AG04450 (cell line): ENCODE data around the gene ESR2. TPM values are rescaled to one million over a fixed set of nuclear protein-coding genes. Genes with fewer than 3 reads are reported as not detected.

ENCODE experiments used
- CTCF ChIA-PET: fragments of 300-600, 350-600 bp; formaldehyde crosslinking; extraction: SDS; loops from one replicate; lab custom pipeline; 2022; ENCODE audit warnings: antibody characterized with exemption, inconsistent platforms; lab: Charles Lee
- POLR2A ChIA-PET: fragments of 350-600 bp; formaldehyde crosslinking; extraction: SDS; loops from one replicate; lab custom pipeline; 2021; ENCODE audit warnings: antibody characterized with exemption, inconsistent platforms; lab: Yijun Ruan, JAX
- DNase-seq: peaks from one replicate; pipeline ENCODE4 v3.0.0-alpha.2; 2011; ENCODE audit warnings: low read depth, low spot score
- H3K27ac ChIP-seq: one replicate; pipeline ENCODE4 v1.5.1; 2012; ENCODE audit warnings: low read depth, low read length, control low read depth
- H3K27me3 ChIP-seq: one replicate; pipeline ENCODE4 v1.6.0; 2012; ENCODE audit warnings: low read length; ENCODE audit not compliant: control insufficient read depth, insufficient read depth
- H3K4me3 ChIP-seq: 2 replicates; pipeline ENCODE4 v1.5.1; 2011; ENCODE audit warnings: mild to moderate bottlenecking, low read depth, low read length, control low read depth
- H3K9me3 ChIP-seq: 2 replicates; pipeline ENCODE4 v1.5.1; 2012; ENCODE audit warnings: low read length; ENCODE audit not compliant: control insufficient read depth, insufficient read depth
- polyA plus RNA-seq: library from polyadenylated mRNA; depleted of rRNA; stranded (reverse); fragments of >200 nt; gene quantifications from 2 replicates; pipeline ENCODE4 v1.2.3, GENCODE V29; 2011
- TF ChIP-seq, protein P1 (sequence below): IDR thresholded peaks from 2 replicates; pipeline ENCODE4 v1.5.1; 2011; ENCODE audit warnings: low read depth, low read length, control low read depth, inconsistent platforms

The ESR2 gene
- polyA plus RNA-seq, 1 experiment = 0.04 TPM

DNA sequence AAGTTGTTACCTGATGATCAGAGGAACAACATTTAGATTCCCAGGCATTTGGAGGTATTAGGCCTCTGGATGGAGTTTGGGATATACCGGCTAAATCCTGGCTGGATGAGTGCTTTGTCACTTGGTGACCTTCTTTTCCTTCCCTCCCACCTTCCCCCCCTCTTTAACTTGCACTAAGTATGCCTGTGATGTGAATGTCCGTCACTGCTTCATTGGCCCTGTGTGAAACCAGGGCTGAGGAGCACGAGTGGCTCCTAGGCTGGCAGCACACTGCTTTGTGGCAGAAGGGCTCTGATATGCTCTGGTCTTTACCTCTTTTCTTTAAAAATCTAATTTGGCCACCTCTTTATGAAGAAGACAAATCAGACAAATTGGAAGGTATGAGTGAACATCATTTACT lies 95.7 kb downstream of the ESR2 start:
- Histone ChIP-seq H3K9me3 (no peaks in the 10 kb centered on the region; the same call in 1 of the 2 replicates), H3K27me3 (no peaks in the 10 kb centered on the region), H3K4me3 (no peak overlapping the region), H3K27ac (no peak overlapping the region)
- TF ChIP-seq, protein P1, sequence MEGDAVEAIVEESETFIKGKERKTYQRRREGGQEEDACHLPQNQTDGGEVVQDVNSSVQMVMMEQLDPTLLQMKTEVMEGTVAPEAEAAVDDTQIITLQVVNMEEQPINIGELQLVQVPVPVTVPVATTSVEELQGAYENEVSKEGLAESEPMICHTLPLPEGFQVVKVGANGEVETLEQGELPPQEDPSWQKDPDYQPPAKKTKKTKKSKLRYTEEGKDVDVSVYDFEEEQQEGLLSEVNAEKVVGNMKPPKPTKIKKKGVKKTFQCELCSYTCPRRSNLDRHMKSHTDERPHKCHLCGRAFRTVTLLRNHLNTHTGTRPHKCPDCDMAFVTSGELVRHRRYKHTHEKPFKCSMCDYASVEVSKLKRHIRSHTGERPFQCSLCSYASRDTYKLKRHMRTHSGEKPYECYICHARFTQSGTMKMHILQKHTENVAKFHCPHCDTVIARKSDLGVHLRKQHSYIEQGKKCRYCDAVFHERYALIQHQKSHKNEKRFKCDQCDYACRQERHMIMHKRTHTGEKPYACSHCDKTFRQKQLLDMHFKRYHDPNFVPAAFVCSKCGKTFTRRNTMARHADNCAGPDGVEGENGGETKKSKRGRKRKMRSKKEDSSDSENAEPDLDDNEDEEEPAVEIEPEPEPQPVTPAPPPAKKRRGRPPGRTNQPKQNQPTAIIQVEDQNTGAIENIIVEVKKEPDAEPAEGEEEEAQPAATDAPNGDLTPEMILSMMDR = no peak
- CTCF ChIA-PET = no interaction called here
- POLR2A ChIA-PET = no interaction called here
- no peak for DNase-seq

DNA sequence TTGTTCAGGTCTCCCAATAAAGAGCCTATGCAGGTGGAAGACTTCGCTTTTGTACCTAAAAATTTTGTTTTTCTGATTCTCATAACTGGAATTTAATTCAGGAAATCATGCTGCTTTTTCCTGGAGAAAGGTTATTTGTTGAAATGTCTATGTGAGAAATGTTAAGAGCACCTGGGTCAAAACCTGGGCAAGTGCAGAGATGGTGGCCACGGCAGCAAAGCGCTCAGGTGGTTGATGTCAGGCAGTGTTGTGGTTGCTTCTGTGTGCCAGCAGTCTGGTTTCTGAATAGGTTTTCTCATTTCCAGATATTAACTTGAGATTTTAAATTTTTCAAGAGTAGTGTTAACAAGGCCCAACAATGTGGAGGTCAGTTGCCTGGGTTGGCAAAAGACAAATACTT lies 96.2 kb downstream of the ESR2 start:
- DNase-seq = no peak

DNA sequence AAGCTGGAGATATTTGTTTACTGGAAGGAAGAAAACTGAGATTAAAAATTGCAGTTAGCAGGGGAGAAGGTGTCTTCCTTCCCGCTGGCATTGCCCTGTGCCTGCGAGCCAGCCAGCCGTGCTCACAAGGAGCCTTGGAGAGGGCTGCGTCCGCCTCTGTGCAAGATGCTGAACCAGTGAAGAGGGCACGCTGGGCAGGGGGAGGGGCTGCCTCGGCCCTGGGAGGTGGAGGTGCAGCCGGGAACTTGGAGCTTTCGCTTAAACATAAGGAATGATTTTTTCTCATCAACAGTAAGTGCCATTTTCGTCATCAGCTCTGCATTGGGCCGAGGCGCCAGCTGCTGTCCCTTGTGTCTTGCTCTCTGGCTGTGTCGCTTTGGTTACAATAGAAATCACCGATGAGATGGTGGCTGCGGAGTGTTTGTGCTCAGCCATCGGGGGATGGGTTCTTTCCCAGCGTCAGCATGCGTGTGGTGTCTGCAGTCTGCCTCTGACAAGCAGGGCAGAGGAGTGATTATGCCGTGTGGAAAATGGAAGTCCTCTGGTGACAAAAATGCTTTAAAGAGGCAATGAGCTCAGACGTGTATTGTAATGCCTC lies 97.3 kb downstream of the ESR2 start:
- peak; percentile 11 for DNase-seq
- ChIA-PET CTCF (no interaction called here), POLR2A (no interaction called here)
- no peaks in the 10 kb centered on the region; the same call in 1 of the 2 replicates for H3K9me3 ChIP-seq
- TF ChIP-seq, protein P1 = no peak
- no peaks in the 10 kb centered on the region for H3K27me3 ChIP-seq
- peak overlapping the region; percentile 58 for H3K27ac ChIP-seq
- peak overlapping the region; percentile 69 for H3K4me3 ChIP-seq

More for the DNA sequence above, 96.2 kb downstream of the ESR2 start:
- Histone ChIP-seq H3K27ac (no peak overlapping the region), H3K9me3 (no peaks in the 10 kb centered on the region; the same call in 1 of the 2 replicates), H3K4me3 (no peak overlapping the region), H3K27me3 (no peaks in the 10 kb centered on the region)
- ChIA-PET POLR2A (no interaction called here), CTCF (no interaction called here)
- TF ChIP-seq, protein P1 = no peak

GRCh38 chr14:64196056-64196455 lies 98.1 kb downstream of the ESR2 start:
- no peak for DNase-seq
- no peak overlapping the region for H3K27ac ChIP-seq
- POLR2A ChIA-PET = no interaction called here

GRCh38 chr14:64195199-64195598 lies 99.0 kb downstream of the ESR2 start:
- ChIA-PET CTCF (interaction anchor here (0.6 kb wide), 2 partner anchors 149 to 248 kb away, joined by 3 read pairs; no protein-coding TSS in a partner anchor), POLR2A (no interaction called here)
- Histone ChIP-seq H3K27ac (no peak overlapping the region), H3K9me3 (no peaks in the 10 kb centered on the region; the same call in 1 of the 2 replicates), H3K4me3 (no peak overlapping the region), H3K27me3 (no peaks in the 10 kb centered on the region)
- TF ChIP-seq, protein P1 = no peak
- DNase-seq = no peak

More at GRCh38 chr14:64196056-64196455, 98.1 kb downstream of the ESR2 start:
- TF ChIP-seq, protein P1 = no peak
- H3K27me3 ChIP-seq = no peaks in the 10 kb centered on the region
- H3K9me3 ChIP-seq = no peaks in the 10 kb centered on the region; the same call in 1 of the 2 replicates
- CTCF ChIA-PET = no interaction called here
- no peak overlapping the region for H3K4me3 ChIP-seq
